ENCODE results near the gene CYB5R2.

DNA sequence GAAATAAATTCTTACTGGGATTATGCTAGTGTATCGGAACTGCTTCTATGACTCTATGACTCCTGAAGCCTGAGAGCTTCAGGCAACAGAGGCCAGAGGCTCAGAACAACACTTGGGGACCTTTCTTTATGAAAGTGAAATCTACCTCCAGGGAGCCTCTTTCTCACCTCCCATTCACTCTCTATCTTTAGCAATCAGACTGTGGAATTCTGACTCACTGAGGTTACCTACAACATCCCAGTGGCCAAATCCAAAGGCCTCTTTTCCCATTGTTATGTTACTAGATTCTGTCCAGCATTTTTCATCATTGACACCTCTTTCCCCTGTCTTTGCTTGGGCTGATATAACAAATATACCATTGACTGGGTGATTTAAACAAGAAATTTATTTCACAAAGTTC is 14.1 kb upstream of the CYB5R2 start:
- TF ChIP-seq, protein P1, sequence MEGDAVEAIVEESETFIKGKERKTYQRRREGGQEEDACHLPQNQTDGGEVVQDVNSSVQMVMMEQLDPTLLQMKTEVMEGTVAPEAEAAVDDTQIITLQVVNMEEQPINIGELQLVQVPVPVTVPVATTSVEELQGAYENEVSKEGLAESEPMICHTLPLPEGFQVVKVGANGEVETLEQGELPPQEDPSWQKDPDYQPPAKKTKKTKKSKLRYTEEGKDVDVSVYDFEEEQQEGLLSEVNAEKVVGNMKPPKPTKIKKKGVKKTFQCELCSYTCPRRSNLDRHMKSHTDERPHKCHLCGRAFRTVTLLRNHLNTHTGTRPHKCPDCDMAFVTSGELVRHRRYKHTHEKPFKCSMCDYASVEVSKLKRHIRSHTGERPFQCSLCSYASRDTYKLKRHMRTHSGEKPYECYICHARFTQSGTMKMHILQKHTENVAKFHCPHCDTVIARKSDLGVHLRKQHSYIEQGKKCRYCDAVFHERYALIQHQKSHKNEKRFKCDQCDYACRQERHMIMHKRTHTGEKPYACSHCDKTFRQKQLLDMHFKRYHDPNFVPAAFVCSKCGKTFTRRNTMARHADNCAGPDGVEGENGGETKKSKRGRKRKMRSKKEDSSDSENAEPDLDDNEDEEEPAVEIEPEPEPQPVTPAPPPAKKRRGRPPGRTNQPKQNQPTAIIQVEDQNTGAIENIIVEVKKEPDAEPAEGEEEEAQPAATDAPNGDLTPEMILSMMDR (IDR thresholded peaks at IDR 0.05), result no peak
- TF ChIP-seq ZFX (IDR thresholded peaks at IDR 0.05; ENCODE audit: borderline replicate concordance), result no peak
